Right lobe of liver (tissue), 6 donors: ENCODE measurements around the gene ARID3A. TPM values are rescaled to one million over a fixed set of nuclear protein-coding genes. Genes with fewer than 3 reads are reported as not detected.

ENCODE experiments used
- ATAC-seq, 4 donors: fragments of 200-7000 bp; cut with Tn5 transposase; one replicate each; pipeline ENCODE4 v1.9.1; 2020; ENCODE audit warnings: mild to moderate bottlenecking in 4 of 4, moderate library complexity in 4 of 4
- DNase-seq, 3 donors: peaks; one replicate each; pipeline ENCODE4 v3.0.0-alpha.2; 2020
- H3K27ac ChIP-seq, 3 donors: fragments of 200-600 bp; one replicate each; pipeline ENCODE4 v1.8.0; 2022
- H3K27me3 ChIP-seq, 2 donors: fragments of 200-600 bp; one replicate each; pipeline ENCODE4 v1.8.0; 2022
- H3K36me3 ChIP-seq, 4 donors: fragments of 200-600 bp; sonication (generic) in 1 of 4; one replicate each; pipeline versions ENCODE4 v1.5.1 to v1.8.0; 2017 to 2022; ENCODE audit warnings: control low read depth in 1 of 4
- H3K4me1 ChIP-seq, 4 donors: fragments of 200-600 bp; sonication (generic) in 1 of 4; one replicate each; pipeline versions ENCODE4 v1.5.1 to v1.8.0; 2017 to 2022; ENCODE audit warnings: control low read depth in 1 of 4
- H3K4me3 ChIP-seq, 3 donors: fragments of 200-600 bp; one replicate each; pipeline ENCODE4 v1.8.0; 2022
- H3K9me3 ChIP-seq, 4 donors: fragments of 200-600 bp; sonication (generic) in 1 of 4; one replicate each; pipeline versions ENCODE4 v1.5.1 to v1.8.0; 2017 to 2022; ENCODE audit warnings: control low read depth in 1 of 4
- CTCF ChIP-seq, 4 donors: fragments of 200-600 bp in 3 of 4; fragments of 450-650 bp in 1 of 4; IDR thresholded peaks; one replicate each; pipeline versions ENCODE4 v1.5.1 to v1.8.0; 2016 to 2022; ENCODE audit warnings: antibody characterized with exemption in 4 of 4, mild to moderate bottlenecking in 2 of 4
- POLR2A ChIP-seq: fragments of 450-650 bp; IDR thresholded peaks from one replicate; pipeline ENCODE4 v1.6.1; 2017; ENCODE audit warnings: antibody characterized with exemption, mild to moderate bottlenecking
- WGBS: methylation state at CpG from one replicate; pipeline ENCODE4 v1.1.6; 2018; ENCODE audit warnings: low coverage, low lambda C conversion rate; ENCODE audit not compliant: insufficient coverage; ENCODE audit errors: missing lambda C conversion rate; 5-methylcytosine and 5-hydroxymethylcytosine counted together
- intact Hi-C, 2 donors: fragments of 100-400 bp; cut with DNase I; formaldehyde crosslinking; loops; one replicate each; pipeline versions ENCODE4 v1.11.2 to v1.14.1; 2022
- total RNA-seq, 6 experiments: library from RNA; depleted of rRNA in 2 of 6; stranded (reverse); fragments of >200 nt in 2 of 6; fragmentation: NEBNext Ultra II Directional in 3 of 6; extraction: Animal tissue kit (Norgen Biotek cat#: 25700) in 3 of 6; gene quantifications; one replicate each; pipeline versions ENCODE4 v1.1.0 to v1.2.4, GENCODE V29; 2016 to 2023
- donor health status: DM: no; HTN: yes; CAD: no.
- donor health status: DM: no; HTN: no; CAD: no.
- donor health status: DM: no; HTN: no; CAD: no.
- donor health status: DM: no; HTN: yes; CAD: no.
- donor health status: DM: no; HTN: yes; CAD: no.

The ARID3A gene
- total RNA-seq, 6 experiments from 2014 or later = 0.74 to 5.3 (median 1.9) TPM

- DNase-seq (no peak), ATAC-seq (no peak)
- TF ChIP-seq CTCF (IDR thresholded peaks at IDR 0.05) (no peak), POLR2A (no peak)
- Histone ChIP-seq H3K27ac (no peak overlapping the region), H3K36me3 (no peaks in the 10 kb centered on the region), H3K4me3 (no peak overlapping the region), H3K27me3 (peaks cover 0 to 7% of the 10 kb centered on the region in 2 donors), H3K9me3 (no peaks in the 10 kb centered on the region), H3K4me1 (no peaks in the 10 kb centered on the region)
- WGBS = no CpG with 5 or more reads among the region's 37 CpGs
- intact Hi-C loops = no loop called here
Measured at GRCh38 chr19:1003283-1003682, 77.4 kb downstream of the ARID3A start.

- Histone ChIP-seq H3K4me1 (no peaks in the 10 kb centered on the region), H3K9me3 (no peaks in the 10 kb centered on the region), H3K36me3 (peaks cover 0 to 2% (median 0%) of the 10 kb centered on the region in 4 donors), H3K27me3 (peaks cover 0 to 6% of the 10 kb centered on the region in 2 donors), H3K4me3 (no peak overlapping the region), H3K27ac (no peak overlapping the region)
- WGBS = 49% methylated on average over 4 of the region's 32 CpGs
- TF ChIP-seq POLR2A (no peak), CTCF (IDR thresholded peaks at IDR 0.05) (no peak)
- intact Hi-C loops = no loop called here
- DNase-seq = no peak
- no peak for ATAC-seq
Measured at GRCh38 chr19:1004204-1004802, 78.5 kb downstream of the ARID3A start.

- no peaks in the 10 kb centered on the region for H3K9me3 ChIP-seq
- DNase-seq (no peak), ATAC-seq (no peak)
- H3K4me1 ChIP-seq = no peaks in the 10 kb centered on the region
- intact Hi-C loops = no loop called here
- peaks cover 0 to 8% (median 2%) of the 10 kb centered on the region in 4 donors for H3K36me3 ChIP-seq
- peaks cover 0 to 6% of the 10 kb centered on the region in 2 donors for H3K27me3 ChIP-seq
- 100% methylated on average over 1 of the region's 70 CpGs for WGBS
- H3K4me3 ChIP-seq = no peak overlapping the region
- TF ChIP-seq CTCF (IDR thresholded peaks at IDR 0.05) = no peak
- no peak overlapping the region for H3K27ac ChIP-seq
Measured at GRCh38 chr19:1004803-1005664, 79.2 kb downstream of the ARID3A start.

GRCh38 chr19:1006711-1007398 lies 81.0 kb downstream of the ARID3A start:
- Histone ChIP-seq H3K4me3 (no peak overlapping the region), H3K4me1 (no peaks in the 10 kb centered on the region), H3K27me3 (no peaks in the 10 kb centered on the region), H3K36me3 (peaks cover 0 to 26% (median 12%) of the 10 kb centered on the region in 4 donors), H3K27ac (no peak overlapping the region), H3K9me3 (no peaks in the 10 kb centered on the region)
- 51% methylated on average over 12 of the region's 27 CpGs for WGBS
- intact Hi-C loops = no loop called here
- DNase-seq (no peak), ATAC-seq (no peak)
- no peak for TF ChIP-seq CTCF (IDR thresholded peaks at IDR 0.05)
- no peak for TF ChIP-seq POLR2A
